Measurements from ENCODE around the gene NOA1. TPM values are rescaled to one million over a fixed set of nuclear protein-coding genes. Genes with fewer than 3 reads are reported as not detected.

The NOA1 gene
- polyA plus RNA-seq, 3 donors: 10.4 to 12.6 (median 11.5) TPM

- H3K4me2 ChIP-seq (replicated peaks; ENCODE audit: extremely low read depth, low read length, poor library complexity, severe bottlenecking): no peak overlapping the region
- no peak overlapping the region for H3K4me3 Mint-ChIP-seq
Measured at GRCh38 chr4:56937262-56937661, 40.1 kb downstream of the NOA1 start.

GRCh38 chr4:56931924-56932323 is 45.5 kb downstream of the NOA1 start:
- Histone ChIP-seq H3K9me3 (replicated peaks in 1 of 2; ENCODE audit: control insufficient read depth in 1 of 2, insufficient read depth in 1 of 2, low read length in 2 of 2) (no peaks in the 10 kb centered on the region), H3K27ac (ENCODE audit: low read depth in 1 of 2, low read length in 2 of 2) (peak overlapping the region in 1 of 2 donors; percentile 29), H2AFZ (ENCODE audit: insufficient read depth, low read depth, low read length, poor library complexity, severe bottlenecking) (no peak overlapping the region), H3K4me3 (replicated peaks in 1 of 3; ENCODE audit: low read depth in 2 of 3, low read length in 3 of 3) (no peak overlapping the region), H3K4me1 (ENCODE audit: control insufficient read depth in 1 of 2, insufficient read depth in 2 of 2, low read length in 2 of 2) (no peaks in the 10 kb centered on the region), H3K9ac (ENCODE audit: insufficient read depth, low read length, poor library complexity, severe bottlenecking) (no peak overlapping the region), H3K27me3 (ENCODE audit: control insufficient read depth in 2 of 2, insufficient read depth in 2 of 2, low read length in 2 of 2) (no peaks in the 10 kb centered on the region), H3K36me3 (replicated peaks in 1 of 2; ENCODE audit: control insufficient read depth in 1 of 2, insufficient read depth in 2 of 2, low read length in 2 of 2) (peaks cover 38 to 85% of the 10 kb centered on the region in 2 donors), H3K79me2 (ENCODE audit: insufficient read depth, low read length) (peaks cover 4% of the 10 kb centered on the region), H4K20me1 (ENCODE audit: insufficient read depth, low read length) (no peaks in the 10 kb centered on the region), H3K4me2 (replicated peaks; ENCODE audit: extremely low read depth, low read length, poor library complexity, severe bottlenecking) (no peak overlapping the region)
- Mint-ChIP-seq H3K9me3 (no peaks in the 10 kb centered on the region), H3K36me3 (peaks cover 45 to 58% of the 10 kb centered on the region in 2 donors), H3K4me3 (no peak overlapping the region), H3K27me3 (ENCODE audit: low read depth in 3 of 3) (no peaks in the 10 kb centered on the region), H3K27ac (peak overlapping the region in 1 of 7 donors; percentile 17), H3K4me1 (no peaks in the 10 kb centered on the region)
- WGBS (ENCODE audit: insufficient coverage): 100% methylated on average over 3 of the region's 4 CpGs
- intact Hi-C loops (cut with micrococcal nuclease): no loop called here
- TF ChIP-seq CTCF (IDR thresholded peaks at IDR 0.05): no peak
- no peak for DNase-seq

More at GRCh38 chr4:56937262-56937661, 40.1 kb downstream of the NOA1 start:
- no peaks in the 10 kb centered on the region for H3K9me3 ChIP-seq (replicated peaks in 1 of 2; ENCODE audit: control insufficient read depth in 1 of 2, insufficient read depth in 1 of 2, low read length in 2 of 2)
- peaks cover 4 to 59% of the 10 kb centered on the region in 2 donors for H3K36me3 ChIP-seq (replicated peaks in 1 of 2; ENCODE audit: control insufficient read depth in 1 of 2, insufficient read depth in 2 of 2, low read length in 2 of 2)
- no peak overlapping the region for H3K4me3 ChIP-seq (replicated peaks in 1 of 3; ENCODE audit: low read depth in 2 of 3, low read length in 3 of 3)
- peaks cover 29 to 47% of the 10 kb centered on the region in 2 donors for H3K36me3 Mint-ChIP-seq
- H3K9me3 Mint-ChIP-seq: peaks cover 0 to 2% (median 0%) of the 10 kb centered on the region in 7 donors
- no peak for DNase-seq
- H3K27me3 ChIP-seq (ENCODE audit: control insufficient read depth in 2 of 2, insufficient read depth in 2 of 2, low read length in 2 of 2): no peaks in the 10 kb centered on the region
- intact Hi-C loops (cut with micrococcal nuclease): no loop called here
- WGBS (ENCODE audit: insufficient coverage): 84% methylated on average over 2 of the region's 6 CpGs
- no peaks in the 10 kb centered on the region for H3K79me2 ChIP-seq (ENCODE audit: insufficient read depth, low read length)
- H2AFZ ChIP-seq (ENCODE audit: insufficient read depth, low read depth, low read length, poor library complexity, severe bottlenecking): no peak overlapping the region
- H3K27ac Mint-ChIP-seq: no peak overlapping the region
- no peaks in the 10 kb centered on the region for H3K27me3 Mint-ChIP-seq (ENCODE audit: low read depth in 3 of 3)
- no peak overlapping the region for H3K27ac ChIP-seq (ENCODE audit: low read depth in 1 of 2, low read length in 2 of 2)
- H3K9ac ChIP-seq (ENCODE audit: insufficient read depth, low read length, poor library complexity, severe bottlenecking): no peak overlapping the region
- TF ChIP-seq CTCF (IDR thresholded peaks at IDR 0.05): no peak
- H3K4me1 ChIP-seq (ENCODE audit: control insufficient read depth in 1 of 2, insufficient read depth in 2 of 2, low read length in 2 of 2): no peaks in the 10 kb centered on the region
- no peaks in the 10 kb centered on the region for H4K20me1 ChIP-seq (ENCODE audit: insufficient read depth, low read length)
- H3K4me1 Mint-ChIP-seq: no peaks in the 10 kb centered on the region

Measured in CD14-positive monocyte (primary cell).